Measurements from ENCODE around the gene TMEM253.

The TMEM253 gene

DNA sequence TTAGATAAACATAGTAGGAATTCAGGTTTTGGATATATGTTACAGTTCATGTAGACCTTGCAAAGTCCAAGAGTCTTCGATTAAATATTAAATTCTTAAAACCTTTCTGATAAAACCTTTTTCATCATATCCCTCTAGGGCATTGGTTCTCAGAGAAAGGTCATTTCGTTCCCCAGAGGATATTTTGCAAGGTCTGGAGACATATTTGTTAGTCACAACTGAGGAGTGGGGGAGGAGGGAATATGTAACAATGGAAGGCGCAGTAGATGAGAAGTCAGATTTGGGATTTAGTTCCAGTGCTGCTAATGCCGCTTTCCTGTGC is 5.3 kb downstream of the TMEM253 start:
- DNase-seq: no peak

DNA sequence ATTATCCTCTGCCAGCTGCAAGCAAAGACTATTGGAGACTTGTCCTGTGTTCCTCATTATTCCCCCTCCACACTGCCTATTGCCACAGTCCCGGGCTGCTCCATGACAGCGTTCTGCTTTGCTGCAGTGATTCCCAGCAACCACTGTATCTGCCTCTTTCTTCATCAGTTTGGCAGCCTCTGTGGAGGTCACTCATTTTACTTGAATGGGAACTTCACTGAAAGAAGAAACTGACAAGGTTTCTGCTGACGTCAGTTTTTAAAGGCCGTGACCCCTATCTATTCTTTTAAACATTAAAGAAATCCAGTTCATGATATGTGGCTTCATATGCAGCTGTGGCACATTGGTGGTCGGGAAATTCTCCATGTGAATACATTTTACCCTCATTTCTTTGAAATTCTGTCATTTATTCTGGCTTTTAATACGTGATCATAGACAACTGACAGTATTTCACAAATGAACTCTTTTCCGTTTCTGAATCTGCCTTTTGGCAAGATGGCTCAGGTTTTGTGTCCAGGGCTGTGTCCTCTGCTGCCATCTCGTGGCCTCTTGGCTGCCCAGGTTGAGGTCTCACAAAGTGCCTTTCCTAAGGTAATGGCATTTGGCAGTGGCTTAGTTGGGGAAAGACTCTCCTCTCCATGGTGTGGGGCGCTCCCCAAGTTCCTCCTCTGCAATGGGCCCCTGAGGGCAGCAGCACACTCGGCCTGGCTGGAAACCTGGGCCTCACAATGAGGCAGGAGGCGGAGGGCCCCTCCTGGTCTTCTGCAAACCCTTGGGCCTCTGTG is 5.8 kb downstream of the TMEM253 start:
- peak; percentile 85 for DNase-seq

DNA sequence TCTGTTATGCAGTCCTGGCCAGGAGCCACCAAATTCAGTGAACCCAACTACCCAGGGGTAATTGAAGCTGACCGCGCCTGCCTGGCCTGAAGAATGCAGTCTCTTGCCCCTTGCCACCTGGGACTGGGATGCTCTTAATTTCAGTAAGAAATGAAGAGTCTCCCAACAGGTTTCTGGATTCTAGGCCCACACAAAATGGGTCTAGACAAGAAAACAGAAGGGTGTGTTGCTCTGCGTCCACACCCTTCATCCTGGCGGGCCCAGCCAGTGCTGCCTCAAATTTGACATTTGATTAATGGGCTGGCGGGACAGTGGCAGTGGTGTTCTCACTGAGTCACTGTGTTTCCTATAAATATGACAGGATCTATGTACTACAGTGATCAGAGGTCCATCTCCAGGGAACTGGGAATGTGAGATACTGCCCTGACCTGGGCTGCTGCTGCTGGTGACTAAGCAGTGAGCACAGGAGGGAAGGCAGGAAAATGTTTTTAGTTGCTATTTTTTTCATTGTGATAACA is 6.5 kb downstream of the TMEM253 start:
- DNase-seq: no peak

DNA sequence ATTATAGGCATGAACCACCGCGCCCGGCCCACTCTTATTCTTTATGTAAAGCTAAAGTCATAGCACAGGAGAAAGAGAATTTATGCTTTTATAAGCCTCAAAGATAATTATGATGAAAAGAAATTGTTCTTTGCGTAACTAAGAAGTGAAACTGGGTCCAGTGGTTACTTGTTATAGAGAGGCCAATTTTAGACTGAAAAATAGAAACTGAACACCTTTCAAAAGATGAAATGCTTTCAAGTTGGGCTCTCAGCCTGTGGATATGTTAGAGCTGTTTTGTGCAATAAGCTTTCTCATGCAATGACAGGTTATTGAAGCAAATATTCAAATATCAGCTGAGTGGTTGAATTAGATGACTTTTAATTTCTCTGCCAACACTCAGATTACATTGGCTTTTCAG is 7.9 kb downstream of the TMEM253 start:
- DNase-seq: no peak

GRCh38 chr14:21109377-21110138 is 8.7 kb downstream of the TMEM253 start:
- DNase-seq: peak; percentile 86

- DNase-seq: no peak
These were observed 11.4 kb downstream of the TMEM253 start for GRCh38 chr14:21112255-21112654.

- no peak for DNase-seq
These were observed 12.5 kb downstream of the TMEM253 start for GRCh38 chr14:21113369-21113768.

- no peak for DNase-seq
These were observed 18.1 kb downstream of the TMEM253 start for GRCh38 chr14:21118933-21119332.

DNA sequence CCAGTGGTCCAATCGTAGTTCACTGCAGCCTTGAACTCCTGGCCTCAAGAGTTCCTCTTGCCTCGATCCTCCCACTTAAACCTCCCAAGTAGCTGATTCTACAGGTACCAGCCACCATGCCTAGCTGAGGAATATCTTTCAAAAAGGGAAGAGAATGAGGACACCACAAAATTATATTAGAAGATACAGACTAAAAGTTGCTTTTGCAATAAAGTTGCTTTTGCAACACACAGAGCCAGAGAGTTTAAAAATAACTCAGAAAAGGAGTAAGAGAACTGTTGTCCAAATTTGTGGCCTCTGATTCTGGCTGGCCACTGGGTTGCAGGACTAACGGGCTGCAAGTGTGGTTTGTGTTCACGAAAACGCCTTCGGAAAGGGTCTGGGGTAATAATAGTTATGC is 19.8 kb downstream of the TMEM253 start:
- DNase-seq: no peak

- DNase-seq: no peak
These were observed 20.3 kb downstream of the TMEM253 start for GRCh38 chr14:21121122-21121521.

DNA sequence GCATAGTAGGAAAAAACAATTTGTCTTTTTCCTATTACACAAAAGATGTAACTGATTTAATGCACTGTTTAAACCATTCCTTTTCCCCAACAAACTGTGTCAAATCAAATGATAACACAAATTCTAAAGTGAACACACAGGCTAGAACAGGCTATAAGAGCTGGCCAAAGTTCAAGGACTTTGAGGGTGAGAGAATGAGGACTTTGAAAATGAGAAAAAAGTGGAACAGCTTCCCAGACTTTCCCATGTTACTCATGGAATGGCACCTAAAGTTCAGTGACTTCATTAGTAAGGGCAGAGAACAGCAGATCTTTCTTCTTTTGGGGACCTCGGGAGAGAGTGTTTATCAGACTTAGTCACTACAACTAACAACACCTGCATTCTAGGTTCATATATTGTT is 22.6 kb downstream of the TMEM253 start:
- no peak for DNase-seq

DNA sequence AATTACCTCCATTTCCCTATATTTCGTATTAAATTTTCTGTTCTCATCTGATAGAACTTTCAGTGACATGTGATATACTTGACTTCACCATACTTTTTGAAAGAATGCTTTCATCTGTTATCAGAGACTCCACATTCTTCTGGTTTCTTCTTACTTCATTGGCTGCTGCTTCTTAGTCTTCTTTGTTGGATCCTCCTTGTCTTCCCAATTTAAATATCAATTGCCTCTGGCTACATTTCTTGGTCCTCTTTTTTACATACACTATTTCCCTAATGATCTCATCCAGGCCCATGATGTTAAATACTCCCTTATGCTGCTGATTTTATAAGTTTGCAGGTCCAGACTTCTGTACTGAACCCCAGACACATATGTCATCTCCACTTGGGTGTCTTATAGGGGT is 33.0 kb downstream of the TMEM253 start:
- no peak for DNase-seq

DNA sequence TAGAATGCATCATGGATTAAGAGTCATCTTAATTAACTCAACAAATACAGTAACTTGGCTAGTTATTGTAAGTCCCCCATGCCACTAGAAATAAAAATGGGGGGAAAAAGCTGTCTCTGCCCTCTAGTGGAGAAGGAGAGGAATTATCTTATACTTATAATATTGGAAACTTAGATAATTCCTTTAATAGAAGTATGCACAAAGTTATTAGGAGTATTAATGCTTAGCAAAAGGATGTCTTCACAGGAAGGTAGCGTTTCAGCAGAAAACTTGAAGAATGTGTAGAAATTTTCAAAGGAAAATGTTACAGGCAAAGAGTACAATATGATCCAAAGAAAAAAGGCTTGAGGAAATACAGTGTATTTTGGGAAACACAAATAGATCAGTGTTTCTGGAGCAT is 35.2 kb downstream of the TMEM253 start:
- peak; percentile 23 for DNase-seq

DNA sequence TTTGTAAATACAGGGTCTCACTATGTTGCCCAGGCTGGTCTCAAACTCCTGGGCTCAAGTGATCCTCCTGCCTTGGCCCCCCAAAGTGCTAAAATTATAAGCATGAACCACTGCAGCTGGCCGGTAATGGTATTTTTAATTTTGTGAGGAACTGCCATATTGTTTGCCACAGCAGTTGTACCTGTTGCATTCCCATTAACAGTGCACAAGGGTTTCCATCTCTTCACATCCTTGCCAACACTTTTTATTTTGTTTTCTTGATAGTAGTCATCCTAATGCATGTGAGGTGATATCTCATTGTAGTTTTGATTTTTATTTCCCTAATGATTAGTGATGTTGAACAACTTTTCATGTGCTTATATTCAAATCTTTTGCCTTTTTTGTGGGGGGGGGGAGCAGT is 41.5 kb downstream of the TMEM253 start:
- DNase-seq: no peak

GRCh38 chr14:21145437-21145836 is 44.6 kb downstream of the TMEM253 start:
- DNase-seq: no peak

DNA sequence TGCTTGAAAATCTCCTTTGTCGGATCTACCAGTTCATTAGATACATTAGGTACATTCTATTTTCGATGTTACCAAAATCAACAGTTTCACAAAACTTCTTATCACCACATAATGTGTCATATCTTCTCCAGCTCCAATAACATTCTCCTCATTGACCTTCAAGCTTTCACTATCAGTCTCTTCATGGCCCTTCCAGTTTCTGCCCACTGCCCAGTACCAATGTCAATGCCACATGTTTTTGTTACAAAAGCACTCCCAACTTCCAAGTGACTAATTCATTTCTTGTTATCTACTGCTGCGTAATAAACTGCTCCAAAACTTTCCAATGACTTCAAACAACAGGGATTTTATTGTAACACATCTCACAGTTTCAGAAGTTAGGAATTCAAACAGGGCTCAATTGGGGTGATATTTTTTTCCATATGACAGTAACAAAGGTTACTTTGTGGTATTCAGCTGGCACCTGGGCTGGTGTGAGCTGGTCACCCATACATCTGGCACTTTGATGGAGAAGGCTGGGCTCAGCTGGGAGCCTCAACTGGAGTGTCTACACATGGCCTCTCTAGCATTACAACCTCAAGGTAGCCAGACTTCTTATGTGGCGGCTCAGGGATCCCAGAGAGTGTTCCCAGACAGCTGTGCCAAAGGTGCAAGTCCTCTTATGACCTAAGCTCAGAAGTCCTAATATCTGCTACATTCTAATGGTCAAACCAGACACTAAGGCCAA is 48.9 kb downstream of the TMEM253 start:
- DNase-seq: no peak
